ENCODE results near the gene KRTDAP. TPM values are rescaled to one million over a fixed set of nuclear protein-coding genes. Genes with fewer than 3 reads are reported as not detected.
A peak's percentile ranks its signal among the peaks of the same experiment; 100 is the strongest.
"Not testable (repeated sequence)": the region's sequence is repeated elsewhere in the genome, so short reads cannot be mapped to it uniquely, and the experiment has no call there.

Gene KRTDAP
- total RNA-seq, 1 donor from 2014 or later = 4.8 TPM

DNA sequence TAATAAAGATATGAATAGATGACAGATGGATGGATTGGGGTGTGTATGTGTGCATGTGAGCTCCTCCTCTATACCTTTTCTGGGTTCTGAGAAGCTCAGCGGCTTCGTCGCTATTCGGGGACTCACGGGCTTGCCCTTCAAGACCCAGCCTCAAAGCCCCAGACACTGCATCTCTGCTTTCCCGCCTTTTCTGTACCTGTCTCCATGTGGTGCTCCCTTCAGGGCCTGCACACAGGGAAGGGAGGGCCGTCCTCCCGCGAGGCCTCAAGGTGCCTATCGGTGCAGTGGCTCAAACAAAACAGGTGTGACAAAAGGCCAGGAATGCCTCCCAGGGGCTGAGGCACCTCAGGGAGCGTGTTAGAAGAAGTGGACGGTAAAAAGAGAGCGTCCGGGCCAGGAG is 16.2 kb downstream of the KRTDAP start:
- TF ChIP-seq, protein P1, sequence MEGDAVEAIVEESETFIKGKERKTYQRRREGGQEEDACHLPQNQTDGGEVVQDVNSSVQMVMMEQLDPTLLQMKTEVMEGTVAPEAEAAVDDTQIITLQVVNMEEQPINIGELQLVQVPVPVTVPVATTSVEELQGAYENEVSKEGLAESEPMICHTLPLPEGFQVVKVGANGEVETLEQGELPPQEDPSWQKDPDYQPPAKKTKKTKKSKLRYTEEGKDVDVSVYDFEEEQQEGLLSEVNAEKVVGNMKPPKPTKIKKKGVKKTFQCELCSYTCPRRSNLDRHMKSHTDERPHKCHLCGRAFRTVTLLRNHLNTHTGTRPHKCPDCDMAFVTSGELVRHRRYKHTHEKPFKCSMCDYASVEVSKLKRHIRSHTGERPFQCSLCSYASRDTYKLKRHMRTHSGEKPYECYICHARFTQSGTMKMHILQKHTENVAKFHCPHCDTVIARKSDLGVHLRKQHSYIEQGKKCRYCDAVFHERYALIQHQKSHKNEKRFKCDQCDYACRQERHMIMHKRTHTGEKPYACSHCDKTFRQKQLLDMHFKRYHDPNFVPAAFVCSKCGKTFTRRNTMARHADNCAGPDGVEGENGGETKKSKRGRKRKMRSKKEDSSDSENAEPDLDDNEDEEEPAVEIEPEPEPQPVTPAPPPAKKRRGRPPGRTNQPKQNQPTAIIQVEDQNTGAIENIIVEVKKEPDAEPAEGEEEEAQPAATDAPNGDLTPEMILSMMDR (IDR thresholded peaks at IDR 0.05; ENCODE audit: unreplicated experiment) = no peak
- DNase-seq (ENCODE audit: low spot score, unreplicated experiment) = no peak
- Mint-ChIP-seq H3K4me3 (ENCODE audit: low read depth) (no peak overlapping the region), H3K36me3 (ENCODE audit: insufficient read depth) (no peaks in the 10 kb centered on the region), H3K27me3 (peaks cover 3% of the 10 kb centered on the region), H3K9me3 (ENCODE audit: low read depth) (no peaks in the 10 kb centered on the region), H3K27ac (no peak overlapping the region), H3K4me1 (ENCODE audit: low read depth) (peaks cover 5% of the 10 kb centered on the region)

DNA sequence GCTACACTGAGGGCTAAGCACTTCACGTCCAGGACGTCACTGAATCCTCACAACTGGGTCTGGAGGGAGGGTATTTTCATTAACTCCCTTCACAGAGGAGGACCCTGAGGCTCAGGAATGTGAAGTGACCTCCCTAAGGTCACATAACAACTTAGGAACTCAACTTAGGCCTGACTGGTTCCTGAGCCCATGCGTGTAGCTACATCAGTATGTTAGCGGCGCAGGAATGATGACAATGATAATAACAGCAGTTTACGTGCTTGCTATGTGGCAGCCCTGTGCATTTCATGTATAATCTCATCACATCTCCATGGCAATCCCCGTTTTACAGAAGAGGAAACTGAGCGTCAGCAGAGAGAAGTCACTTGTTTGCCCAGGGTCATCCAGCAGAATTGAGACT is 18.3 kb downstream of the KRTDAP start:
- Mint-ChIP-seq H3K4me1 (ENCODE audit: low read depth) (peaks cover 5% of the 10 kb centered on the region), H3K27me3 (peaks cover 3% of the 10 kb centered on the region), H3K9me3 (ENCODE audit: low read depth) (no peaks in the 10 kb centered on the region), H3K27ac (no peak overlapping the region), H3K36me3 (ENCODE audit: insufficient read depth) (no peaks in the 10 kb centered on the region), H3K4me3 (ENCODE audit: low read depth) (no peak overlapping the region)
- TF ChIP-seq, protein P1 (IDR thresholded peaks at IDR 0.05; ENCODE audit: unreplicated experiment) = no peak
- DNase-seq (ENCODE audit: low spot score, unreplicated experiment) = no peak

DNA sequence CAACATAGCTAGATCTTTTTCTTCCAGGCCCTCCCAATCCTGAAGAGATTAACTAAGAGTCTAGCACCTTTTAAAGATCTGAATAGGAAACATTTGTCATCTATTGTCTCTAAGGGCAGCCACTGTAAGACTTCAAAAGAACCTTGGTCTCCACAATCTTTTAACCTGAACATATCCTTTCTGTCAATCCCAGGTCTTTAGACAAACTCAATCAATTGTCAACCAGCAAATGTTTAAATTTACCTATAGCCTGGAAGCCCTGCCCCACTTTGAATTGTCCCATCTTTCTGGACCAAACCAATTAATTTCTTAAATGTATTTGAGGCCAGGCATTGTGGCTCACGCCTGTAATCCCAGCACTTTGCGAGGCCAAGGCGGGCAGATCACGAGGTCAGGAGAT is 19.2 kb downstream of the KRTDAP start:
- H3K4me1 Mint-ChIP-seq (ENCODE audit: low read depth); H3K4me3 Mint-ChIP-seq (ENCODE audit: low read depth); H3K36me3 Mint-ChIP-seq (ENCODE audit: insufficient read depth); H3K27me3 Mint-ChIP-seq; DNase-seq (ENCODE audit: low spot score, unreplicated experiment); H3K9me3 Mint-ChIP-seq (ENCODE audit: low read depth); H3K27ac Mint-ChIP-seq: not testable (repeated sequence)

DNA sequence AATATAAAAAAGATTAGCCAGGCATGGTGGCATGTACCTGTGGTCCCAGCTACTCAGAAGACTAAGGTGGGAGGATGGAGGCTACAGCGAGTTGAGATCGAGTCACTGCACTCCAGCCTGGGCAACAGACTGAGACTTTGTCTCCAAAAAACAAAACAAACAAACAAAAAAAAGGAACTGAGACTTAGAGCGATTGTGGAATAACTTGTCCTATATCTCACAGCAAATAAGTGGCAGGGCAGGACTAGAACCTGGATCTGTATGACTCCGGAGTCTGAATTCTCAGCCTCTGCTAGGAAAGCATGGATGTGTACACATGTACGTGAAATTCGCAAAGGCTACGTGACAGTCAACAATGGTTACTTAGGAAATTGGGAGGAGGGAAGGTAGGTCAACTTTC is 20.1 kb downstream of the KRTDAP start:
- H3K4me1 Mint-ChIP-seq (ENCODE audit: low read depth) = peaks cover 4% of the 10 kb centered on the region
- H3K4me3 Mint-ChIP-seq (ENCODE audit: low read depth) = no peak overlapping the region
- H3K36me3 Mint-ChIP-seq (ENCODE audit: insufficient read depth) = no peaks in the 10 kb centered on the region
- TF ChIP-seq, protein P1 (IDR thresholded peaks at IDR 0.05; ENCODE audit: unreplicated experiment) = no peak
- H3K27ac Mint-ChIP-seq = no peak overlapping the region
- H3K27me3 Mint-ChIP-seq = no peaks in the 10 kb centered on the region
- DNase-seq (ENCODE audit: low spot score, unreplicated experiment) = no peak
- H3K9me3 Mint-ChIP-seq (ENCODE audit: low read depth) = no peaks in the 10 kb centered on the region

DNA sequence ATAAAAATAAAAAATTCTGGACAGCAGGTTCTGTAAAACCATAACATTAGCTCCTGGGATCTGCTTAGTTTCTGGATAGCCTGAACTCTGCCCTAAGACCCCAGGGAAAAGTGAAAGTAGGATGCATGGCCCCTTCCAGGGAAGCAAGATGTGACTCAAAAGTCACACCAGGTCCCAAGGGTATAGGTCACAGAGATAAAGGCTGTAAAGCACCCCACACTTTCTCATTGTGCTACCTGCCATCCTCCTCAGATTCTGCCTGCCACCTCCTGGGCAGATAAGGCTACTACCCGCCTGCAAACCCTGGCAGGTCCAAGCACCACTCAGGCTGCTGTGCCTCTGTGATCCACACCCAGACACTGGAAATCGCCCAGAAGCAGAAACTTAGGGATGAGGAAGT is 21.6 kb downstream of the KRTDAP start:
- TF ChIP-seq, protein P1 (IDR thresholded peaks at IDR 0.05; ENCODE audit: unreplicated experiment) = peak; percentile 61
- Mint-ChIP-seq H3K27me3 (no peaks in the 10 kb centered on the region), H3K9me3 (ENCODE audit: low read depth) (no peaks in the 10 kb centered on the region), H3K4me3 (ENCODE audit: low read depth) (no peak overlapping the region), H3K4me1 (ENCODE audit: low read depth) (peaks cover 9% of the 10 kb centered on the region), H3K36me3 (ENCODE audit: insufficient read depth) (no peaks in the 10 kb centered on the region), H3K27ac (no peak overlapping the region)
- DNase-seq (ENCODE audit: low spot score, unreplicated experiment) = no peak

DNA sequence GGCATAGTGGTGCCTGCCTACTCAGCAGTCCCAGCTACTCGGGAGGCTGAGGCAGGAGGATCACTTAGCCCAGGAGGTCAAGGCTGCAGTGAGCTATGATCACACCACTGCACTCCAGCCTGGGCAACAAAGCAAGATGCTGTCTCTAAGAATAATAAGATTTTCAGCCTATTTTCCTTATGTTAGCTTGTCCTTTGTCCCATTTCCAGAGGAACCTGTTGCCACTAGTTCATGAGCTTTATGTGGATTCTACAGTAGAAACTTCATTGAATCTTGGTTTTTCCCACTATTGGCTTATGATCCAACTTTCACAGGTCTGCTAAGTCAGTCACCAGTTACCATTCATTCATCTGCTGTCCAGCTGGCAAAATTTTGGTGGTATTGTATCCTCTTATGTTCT is 24.0 kb downstream of the KRTDAP start:
- no peaks in the 10 kb centered on the region for H3K27me3 Mint-ChIP-seq
- H3K9me3 Mint-ChIP-seq (ENCODE audit: low read depth) = no peaks in the 10 kb centered on the region
- no peak overlapping the region for H3K27ac Mint-ChIP-seq
- TF ChIP-seq, protein P1 (IDR thresholded peaks at IDR 0.05; ENCODE audit: unreplicated experiment) = no peak
- no peak for DNase-seq (ENCODE audit: low spot score, unreplicated experiment)
- H3K36me3 Mint-ChIP-seq (ENCODE audit: insufficient read depth) = no peaks in the 10 kb centered on the region
- no peak overlapping the region for H3K4me3 Mint-ChIP-seq (ENCODE audit: low read depth)
- peaks cover 9% of the 10 kb centered on the region for H3K4me1 Mint-ChIP-seq (ENCODE audit: low read depth)

DNA sequence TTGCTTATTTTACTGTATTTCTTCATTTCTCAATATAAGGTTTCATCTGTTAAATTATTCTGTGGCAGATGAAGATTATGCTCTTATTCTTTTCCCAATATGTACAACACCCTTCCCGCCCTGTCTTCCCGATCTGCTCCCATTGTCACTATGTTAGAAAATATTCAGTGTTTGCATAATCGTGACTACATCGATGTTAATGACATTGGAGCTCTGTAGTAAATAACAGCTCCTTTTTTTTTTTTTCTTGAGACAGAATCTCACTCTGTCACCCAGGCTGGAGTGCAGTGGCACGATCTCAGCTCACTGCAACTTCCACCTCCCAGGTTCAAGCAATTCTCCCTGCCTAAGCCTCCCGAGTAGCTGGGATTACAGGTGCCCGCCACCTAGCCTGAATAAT is 27.3 kb downstream of the KRTDAP start:
- not testable (repeated sequence) for H3K4me3 Mint-ChIP-seq (ENCODE audit: low read depth); H3K36me3 Mint-ChIP-seq (ENCODE audit: insufficient read depth); H3K27me3 Mint-ChIP-seq; DNase-seq (ENCODE audit: low spot score, unreplicated experiment); H3K9me3 Mint-ChIP-seq (ENCODE audit: low read depth)
- Mint-ChIP-seq H3K4me1 (ENCODE audit: low read depth) (peaks cover 28% of the 10 kb centered on the region), H3K27ac (peak overlapping the region; percentile 7)
